HG03039 (cell line): ENCODE data around the gene SSX1.
"Not testable (repeated sequence)": the region's sequence is repeated elsewhere in the genome, so short reads cannot be mapped to it uniquely, and the experiment has no call there.

Experiments
- ATAC-seq: cut with Tn5 transposase; IDR thresholded peaks from one replicate; pipeline ENCODE4 v1.9.1; 2021; ENCODE audit warnings: mild to moderate bottlenecking, moderate library complexity; ENCODE audit not compliant: unreplicated experiment

The SSX1 gene

GRCh38 chrX:48255062-48255796, at the start of gene SSX1:
SSX1 (plus strand) TSS chrX:48255392; CDS start chrX:48257242, 1,850 bp downstream.
- not testable (repeated sequence) for ATAC-seq

GRCh38 chrX:48214341-48214740, 40.9 kb upstream of the SSX1 start:
- not testable (repeated sequence) for ATAC-seq

- not testable (repeated sequence) for ATAC-seq
Measured at GRCh38 chrX:48224196-48224595, 31.0 kb upstream of the SSX1 start.

- not testable (repeated sequence) for ATAC-seq
Measured at GRCh38 chrX:48252945-48253344, 2.2 kb upstream of the SSX1 start.

GRCh38 chrX:48274365-48274764, 19.2 kb downstream of the SSX1 start:
- not testable (repeated sequence) for ATAC-seq

GRCh38 chrX:48278958-48279357, 23.8 kb downstream of the SSX1 start:
- no peak for ATAC-seq

GRCh38 chrX:48280729-48281128, 25.5 kb downstream of the SSX1 start:
- ATAC-seq = not testable (repeated sequence)

- no peak for ATAC-seq
Measured at GRCh38 chrX:48306175-48306574, 51.0 kb downstream of the SSX1 start.

GRCh38 chrX:48313996-48314395, 58.8 kb downstream of the SSX1 start:
- not testable (repeated sequence) for ATAC-seq
